ENCODE results near the gene TOM1L2.
"Not testable (repeated sequence)": the region's sequence is repeated elsewhere in the genome, so short reads cannot be mapped to it uniquely, and the experiment has no call there.

TOM1L2 gene

GRCh38 chr17:17972126-17972951 lies at the start of gene TOM1L2, which contains the start of gene DRC3:
TOM1L2 (minus strand) TSS chr17:17972400; CDS start chr17:17972313, 87 bp downstream.
DRC3 (plus strand) TSS chr17:17972862; CDS start chr17:17977599, 4,737 bp downstream.
- peak; percentile 100 for DNase-seq

GRCh38 chr17:18021372-18021771 lies 49.2 kb upstream of the TOM1L2 start:
- no peak for DNase-seq

GRCh38 chr17:18020971-18021370 lies 48.8 kb upstream of the TOM1L2 start:
- no peak for DNase-seq

- no peak for DNase-seq
Observed at GRCh38 chr17:18019838-18020154, 47.6 kb upstream of the TOM1L2 start.

- no peak for DNase-seq
Observed at GRCh38 chr17:18018411-18018921, 46.3 kb upstream of the TOM1L2 start.

- no peak for DNase-seq
Observed at GRCh38 chr17:18017958-18018357, 45.8 kb upstream of the TOM1L2 start.

- DNase-seq: no peak
Observed at GRCh38 chr17:18016426-18016825, 44.2 kb upstream of the TOM1L2 start.

- DNase-seq: no peak
Observed at GRCh38 chr17:18015593-18015992, 43.4 kb upstream of the TOM1L2 start.

- no peak for DNase-seq
Observed at GRCh38 chr17:18014006-18014405, 41.8 kb upstream of the TOM1L2 start.

- DNase-seq: no peak
Observed at GRCh38 chr17:18011286-18011685, 39.1 kb upstream of the TOM1L2 start.

- no peak for DNase-seq
Observed at GRCh38 chr17:18009609-18010420, 37.6 kb upstream of the TOM1L2 start.

GRCh38 chr17:18008496-18009268 lies 36.5 kb upstream of the TOM1L2 start:
- no peak for DNase-seq

- DNase-seq: no peak
Observed at GRCh38 chr17:18006495-18007239, 34.5 kb upstream of the TOM1L2 start.

GRCh38 chr17:18005496-18005895 lies 33.3 kb upstream of the TOM1L2 start:
- no peak for DNase-seq

- DNase-seq: no peak
Observed at GRCh38 chr17:18004884-18005305, 32.7 kb upstream of the TOM1L2 start.

GRCh38 chr17:18004345-18004744 lies 32.1 kb upstream of the TOM1L2 start:
- DNase-seq: no peak

GRCh38 chr17:18002171-18002570 lies 30.0 kb upstream of the TOM1L2 start:
- no peak for DNase-seq

- DNase-seq: no peak
Observed at GRCh38 chr17:18000030-18000408, 27.8 kb upstream of the TOM1L2 start.

- DNase-seq: no peak
Observed at GRCh38 chr17:17999364-18000029, 27.3 kb upstream of the TOM1L2 start.

GRCh38 chr17:17998934-17999333 lies 26.7 kb upstream of the TOM1L2 start:
- DNase-seq: no peak

- DNase-seq: not testable (repeated sequence)
Observed at GRCh38 chr17:17995887-17996286, 23.7 kb upstream of the TOM1L2 start.
